ENCODE results near the gene MEF2A.

The MEF2A gene

DNA sequence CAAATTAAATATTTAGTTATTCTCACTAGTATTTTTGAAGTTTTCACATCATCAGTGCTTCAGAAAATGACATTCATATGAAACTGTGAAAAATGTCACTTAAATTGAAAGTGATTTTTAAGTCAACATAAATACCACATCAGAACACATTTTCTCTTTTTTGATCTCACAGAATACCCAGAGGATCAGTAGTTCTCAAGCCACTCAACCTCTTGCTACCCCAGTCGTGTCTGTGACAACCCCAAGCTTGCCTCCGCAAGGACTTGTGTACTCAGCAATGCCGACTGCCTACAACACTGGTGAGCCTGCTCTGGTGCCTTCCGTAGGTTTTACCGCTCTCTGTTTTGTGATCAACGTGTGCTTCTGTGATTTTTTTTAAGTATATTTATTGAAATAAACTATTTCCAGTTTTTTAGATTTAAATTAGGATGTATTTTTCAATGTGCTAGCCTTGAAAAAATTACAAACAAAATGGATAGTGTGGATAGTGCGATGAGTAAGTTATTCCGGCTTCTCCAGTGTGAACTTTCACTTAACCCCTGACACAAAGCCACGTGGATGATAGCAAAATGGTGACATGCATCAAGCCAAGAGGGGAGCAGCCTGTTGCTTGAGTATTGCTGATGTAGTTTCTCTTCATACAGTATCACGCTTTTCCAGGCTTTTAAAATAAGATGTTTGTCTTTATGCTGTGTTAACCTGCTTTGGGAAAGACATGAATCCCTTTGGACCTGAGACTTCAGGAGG lies 140.9 kb downstream of the MEF2A start:
- peak; percentile 64 for DNase-seq

DNA sequence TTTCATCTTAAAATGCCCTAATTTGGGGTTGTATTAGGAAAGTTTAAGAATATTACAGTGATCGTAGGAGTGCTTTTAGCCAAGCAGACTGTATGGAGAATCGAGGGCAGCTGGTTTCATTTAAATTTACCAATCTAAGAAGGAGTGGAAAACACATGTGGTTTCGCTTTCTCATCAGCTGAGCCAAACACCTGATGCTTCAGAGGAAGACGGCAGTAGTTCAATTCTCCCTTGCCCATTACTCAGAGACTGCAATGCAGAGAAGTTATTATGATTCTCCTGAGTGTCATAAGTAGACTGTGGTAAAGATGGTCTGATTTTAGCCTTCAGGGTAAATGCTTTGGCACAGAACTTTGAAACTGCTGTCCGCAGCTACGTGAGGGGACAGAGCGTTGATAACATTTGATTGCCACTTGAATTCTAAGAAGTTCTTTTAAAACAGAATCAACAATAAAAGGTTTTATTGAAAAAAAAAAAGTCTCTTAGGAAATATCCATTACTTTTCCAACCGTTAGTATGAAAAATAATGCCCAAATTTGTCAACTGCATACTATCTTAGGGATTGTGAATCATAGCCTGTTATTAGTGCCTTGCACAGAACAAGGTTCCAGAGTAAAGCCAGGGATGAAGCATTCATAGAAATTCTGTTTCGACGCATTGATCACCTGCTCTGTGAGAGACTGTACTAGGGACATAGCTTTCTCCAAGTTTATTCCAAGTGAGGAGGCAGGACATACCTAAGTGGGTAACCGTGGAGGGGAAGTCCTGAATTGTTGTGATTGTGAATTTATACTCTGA lies 141.9 kb downstream of the MEF2A start:
- peak; percentile 52 for DNase-seq

DNA sequence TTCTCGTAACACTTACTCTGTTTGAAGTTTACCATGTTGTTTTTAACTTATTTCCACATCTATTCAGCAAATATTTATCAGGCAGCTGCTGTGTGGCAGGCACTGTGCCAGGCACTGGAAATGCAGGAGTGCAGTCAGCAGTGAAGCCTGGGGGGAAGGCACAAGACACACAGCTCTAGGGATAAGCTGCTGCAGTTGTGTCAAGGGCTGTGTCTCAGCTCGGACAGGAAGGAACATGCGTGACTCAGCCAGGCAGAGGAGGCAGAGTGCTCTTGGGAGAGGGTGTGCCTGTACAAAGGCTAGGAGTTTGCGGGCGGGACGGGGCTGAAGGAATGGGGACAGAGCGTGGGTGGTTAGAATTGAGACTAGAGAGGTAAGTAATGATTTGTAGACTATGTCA lies 142.8 kb downstream of the MEF2A start:
- DNase-seq, result no peak

DNA sequence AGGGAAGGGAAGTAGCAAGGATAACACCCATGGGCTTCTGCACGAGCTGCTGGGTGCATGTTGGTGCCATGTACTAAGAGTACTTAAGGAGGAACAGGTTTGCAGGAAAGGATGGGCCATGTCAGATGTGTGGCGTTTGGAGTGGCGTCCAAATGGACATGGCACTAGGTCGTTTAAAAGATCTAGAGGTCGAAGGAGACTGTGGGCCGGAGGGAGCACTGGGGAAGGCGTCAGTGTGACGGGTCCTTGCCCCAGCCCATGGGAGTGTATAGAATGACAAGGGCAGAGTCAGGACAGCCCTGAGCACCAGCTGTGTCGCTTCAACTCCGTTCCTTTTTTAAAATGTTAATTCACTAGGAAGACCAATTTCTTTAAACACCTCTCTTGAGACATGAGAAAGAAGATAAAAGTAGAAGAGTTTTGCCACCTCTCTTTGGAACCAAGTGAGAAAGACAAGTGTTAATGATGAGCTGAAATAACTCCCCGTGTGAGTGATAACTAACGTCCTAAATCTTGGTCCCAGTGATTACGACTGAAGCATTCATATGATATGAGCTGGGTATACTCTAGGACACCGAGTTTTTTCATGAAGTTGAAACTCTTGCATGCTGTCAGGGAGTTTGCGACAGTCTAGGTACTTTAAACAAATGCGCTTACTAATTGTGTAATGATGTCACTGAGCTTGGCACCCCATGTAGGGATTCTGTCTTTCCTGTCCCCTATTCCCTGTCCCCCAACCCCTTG lies 143.6 kb downstream of the MEF2A start:
- DNase-seq, result no peak

DNA sequence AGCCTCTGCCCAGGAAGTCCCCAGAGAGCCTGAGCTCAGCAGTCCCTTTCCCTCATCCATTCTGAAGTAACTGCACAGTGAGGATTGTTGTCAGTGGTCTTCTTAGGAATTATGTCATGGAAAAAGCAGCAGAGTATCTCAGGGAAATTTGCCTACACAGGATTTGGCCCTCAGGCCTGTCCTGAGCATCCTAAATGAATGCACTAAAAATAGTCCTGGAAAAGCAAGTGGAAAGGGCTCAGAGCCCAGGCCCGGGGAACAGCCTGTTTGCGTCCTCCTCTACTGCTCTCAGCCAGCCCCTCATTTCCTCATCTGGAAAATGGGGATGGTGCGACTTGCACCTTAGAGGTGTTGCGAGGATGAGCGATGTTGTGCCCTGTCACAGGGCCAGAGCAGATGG lies 145.8 kb downstream of the MEF2A start:
- no peak for DNase-seq

DNA sequence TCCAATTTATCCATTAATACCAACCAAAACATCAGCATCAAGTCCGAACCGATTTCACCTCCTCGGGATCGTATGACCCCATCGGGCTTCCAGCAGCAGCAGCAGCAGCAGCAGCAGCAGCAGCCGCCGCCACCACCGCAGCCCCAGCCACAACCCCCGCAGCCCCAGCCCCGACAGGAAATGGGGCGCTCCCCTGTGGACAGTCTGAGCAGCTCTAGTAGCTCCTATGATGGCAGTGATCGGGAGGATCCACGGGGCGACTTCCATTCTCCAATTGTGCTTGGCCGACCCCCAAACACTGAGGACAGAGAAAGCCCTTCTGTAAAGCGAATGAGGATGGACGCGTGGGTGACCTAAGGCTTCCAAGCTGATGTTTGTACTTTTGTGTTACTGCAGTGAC lies 146.6 kb downstream of the MEF2A start:
- no peak for DNase-seq

DNA sequence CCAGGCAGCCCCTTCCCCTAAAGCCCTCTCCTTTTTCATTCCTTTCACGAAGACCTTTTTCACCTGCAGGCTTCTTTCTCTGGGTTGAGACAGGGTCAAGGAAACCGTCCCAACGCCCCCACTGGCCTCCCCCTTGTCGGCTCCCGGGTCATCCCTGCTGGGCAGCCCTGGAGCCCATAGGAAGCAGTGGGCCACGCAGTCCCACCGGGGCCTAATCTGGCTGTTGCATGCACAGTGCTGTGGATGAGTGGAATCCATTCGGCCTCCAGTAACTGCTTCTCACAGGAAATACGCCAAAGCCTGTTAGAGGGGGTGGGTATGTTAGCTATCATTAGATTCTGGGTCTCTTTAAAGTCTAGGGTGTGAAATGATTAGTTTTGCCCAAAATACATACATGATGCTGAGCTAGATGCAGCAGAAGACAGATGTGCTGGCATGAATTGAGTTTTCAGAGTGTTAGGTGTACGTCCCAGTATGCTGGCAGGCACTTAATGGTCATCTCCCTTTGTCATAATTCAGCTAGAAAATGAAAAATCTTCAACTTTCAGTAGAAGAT lies 150.8 kb downstream of the MEF2A start:
- DNase-seq, result no peak

DNA sequence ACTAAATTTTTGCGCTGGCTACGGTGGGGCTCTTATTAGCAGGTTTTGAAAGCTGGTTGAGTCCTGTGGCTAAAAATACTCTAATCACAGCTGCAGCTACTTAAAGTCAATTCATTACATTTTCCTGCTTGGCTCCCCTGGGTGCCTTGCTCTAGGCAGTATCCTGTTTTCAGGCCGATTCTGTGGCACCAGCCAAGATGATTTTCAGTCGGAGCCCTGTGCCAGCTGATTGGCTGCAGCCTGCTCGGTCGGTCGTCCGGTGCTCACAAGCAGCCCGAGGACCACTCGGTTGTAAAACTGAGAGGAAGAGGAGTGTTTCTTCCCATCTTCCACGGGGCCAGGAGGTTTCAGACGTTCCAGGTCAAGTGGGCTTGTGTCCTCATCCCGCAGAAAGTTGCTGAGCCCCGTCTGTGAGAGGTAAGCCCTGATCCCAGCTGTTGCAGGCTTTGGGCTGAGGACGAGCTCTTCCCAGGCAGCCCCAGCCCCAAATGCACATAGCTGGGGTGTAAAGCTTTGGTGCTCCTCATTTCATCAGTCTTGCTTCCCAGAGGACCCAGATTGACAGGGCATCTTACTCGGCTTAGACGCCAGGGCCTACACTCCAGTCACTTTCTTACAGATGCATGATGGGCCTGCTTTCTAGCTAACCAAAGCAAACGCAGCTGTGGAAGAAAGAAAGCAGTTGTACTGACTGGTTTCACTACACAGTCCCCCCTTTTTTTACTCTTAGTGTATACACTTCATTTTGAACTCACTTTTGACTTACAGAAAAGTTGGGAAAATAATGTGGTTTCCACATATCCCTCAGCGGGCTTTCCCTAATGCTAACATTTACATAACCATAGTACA lies 151.6 kb downstream of the MEF2A start:
- no peak for DNase-seq

DNA sequence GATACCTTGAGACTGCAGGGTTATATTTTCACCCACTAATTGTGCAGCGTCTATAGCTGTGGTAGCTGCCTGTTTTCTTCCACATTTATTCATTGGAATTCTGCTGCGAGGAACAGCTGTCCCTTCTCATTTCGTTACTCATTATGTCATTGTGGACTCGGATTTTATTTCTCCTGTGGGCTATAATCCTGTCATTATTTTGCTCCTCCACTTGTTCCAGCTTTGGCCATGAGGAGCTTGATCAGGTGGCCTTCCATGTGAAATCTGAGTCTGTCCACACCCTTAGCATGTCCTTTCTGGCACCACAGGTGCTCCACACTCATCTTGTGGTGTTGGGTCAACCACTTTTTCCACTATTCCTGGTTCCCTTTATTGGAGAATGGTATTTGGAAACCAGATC lies 152.6 kb downstream of the MEF2A start:
- DNase-seq, result no peak

DNA sequence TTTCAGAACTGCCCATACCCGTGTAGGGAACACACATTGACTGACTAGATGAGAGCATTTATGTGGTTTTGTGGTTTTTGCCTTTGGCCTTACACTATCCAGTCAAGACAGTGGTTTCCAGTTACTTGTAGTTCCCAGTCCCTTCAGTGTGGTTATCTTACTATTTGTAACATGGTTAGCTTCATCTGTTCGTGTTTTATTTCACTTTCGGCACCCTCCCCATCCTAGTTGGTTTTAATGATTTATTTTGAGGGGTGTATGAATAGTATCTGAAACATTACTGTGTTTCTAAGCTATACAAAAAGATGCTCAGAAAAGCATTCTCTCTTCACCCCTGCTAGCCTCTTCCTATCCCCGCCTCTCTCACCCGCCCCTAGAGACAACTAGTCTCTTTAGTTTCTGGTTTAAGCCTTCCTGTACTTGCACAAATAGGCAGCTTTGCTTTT lies 153.3 kb downstream of the MEF2A start:
- DNase-seq, result no peak

DNA sequence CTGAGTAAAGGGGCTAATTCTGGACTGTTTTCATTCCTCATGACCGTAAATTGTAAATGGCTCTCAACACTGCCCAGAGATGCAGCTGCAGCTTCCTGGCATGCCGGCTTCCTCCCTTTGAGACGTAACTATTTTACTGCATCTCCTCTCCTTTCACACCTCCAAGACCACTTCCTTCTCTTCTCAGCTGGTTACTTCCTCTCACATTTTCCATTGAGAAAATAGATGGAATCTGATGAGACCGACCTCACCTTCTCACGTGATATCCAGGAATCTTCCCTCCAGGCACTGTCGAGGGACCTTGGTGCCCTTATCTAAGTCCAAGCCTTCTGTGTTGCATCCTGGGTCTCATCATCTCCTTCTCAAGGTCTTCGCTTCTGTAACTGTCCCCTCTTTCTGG lies 154.7 kb downstream of the MEF2A start:
- DNase-seq, result no peak

DNA sequence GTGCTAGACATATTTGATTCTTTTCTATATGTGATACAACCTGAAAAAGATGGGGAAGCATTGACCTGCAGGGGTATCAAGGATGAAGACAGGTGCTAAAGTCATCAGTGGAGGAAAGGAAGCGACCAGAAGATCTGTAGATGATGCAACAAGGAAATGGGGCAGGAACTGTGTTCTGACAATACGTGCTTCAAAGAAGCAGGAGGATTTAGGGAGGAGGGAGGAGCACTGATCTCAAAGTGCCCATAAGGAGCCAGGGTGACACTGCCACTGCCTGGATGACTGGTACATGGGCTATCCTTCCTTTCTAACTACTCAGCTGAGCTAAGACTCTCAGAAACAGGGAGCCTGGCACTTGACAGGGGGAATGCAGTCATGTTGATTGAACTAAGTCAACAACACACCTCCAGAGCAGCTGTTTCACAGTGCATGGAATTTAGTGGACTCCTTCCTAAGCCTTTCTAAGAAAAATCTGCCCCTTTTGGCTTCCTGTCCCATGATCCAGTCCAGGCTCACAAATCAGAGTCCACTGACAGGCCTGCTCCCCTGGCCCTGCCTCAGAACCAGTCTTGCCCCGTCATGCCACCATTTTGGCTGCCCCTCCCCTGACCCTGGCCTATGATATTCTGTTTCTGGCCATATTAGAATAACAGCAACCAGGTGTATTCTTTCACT lies 155.5 kb downstream of the MEF2A start:
- no peak for DNase-seq

DNA sequence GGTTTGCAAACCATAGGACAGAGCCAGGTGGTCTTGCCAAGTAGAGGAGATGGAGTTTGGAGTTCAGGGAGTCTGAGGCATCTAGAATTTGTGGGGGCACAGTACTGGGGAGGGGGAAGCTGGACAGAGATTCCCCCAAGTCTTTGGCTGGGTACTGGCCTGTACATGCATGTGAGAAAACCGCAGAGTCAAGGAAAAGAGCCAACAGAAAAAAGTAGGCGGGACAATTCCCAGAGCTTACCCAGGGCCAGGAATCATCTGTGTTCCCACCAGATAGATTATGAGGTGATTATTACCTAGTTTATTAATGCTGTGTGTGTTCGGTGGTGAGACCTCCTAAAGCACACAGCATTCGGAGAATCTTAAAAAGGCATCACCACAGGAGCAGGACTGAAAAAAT lies 156.1 kb downstream of the MEF2A start:
- DNase-seq, result no peak

DNA sequence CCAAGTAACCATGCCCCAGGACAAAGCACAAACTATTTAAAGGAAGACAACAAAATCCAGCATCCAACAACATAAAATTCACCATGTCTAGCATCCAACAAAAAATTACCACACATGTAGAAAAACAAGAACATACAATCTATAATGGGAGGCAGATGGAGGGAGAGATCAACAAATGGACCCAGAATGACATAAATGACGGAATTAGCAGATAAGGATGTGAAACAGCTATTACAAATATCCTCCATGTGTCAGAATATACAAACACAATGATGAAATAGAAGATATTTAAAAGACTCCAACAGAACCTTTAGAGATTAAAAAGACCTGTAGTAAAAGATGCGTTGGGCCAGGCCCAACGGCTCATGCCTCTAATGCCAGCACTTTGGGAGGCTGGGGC lies 156.6 kb downstream of the MEF2A start:
- DNase-seq, result no peak

DNA sequence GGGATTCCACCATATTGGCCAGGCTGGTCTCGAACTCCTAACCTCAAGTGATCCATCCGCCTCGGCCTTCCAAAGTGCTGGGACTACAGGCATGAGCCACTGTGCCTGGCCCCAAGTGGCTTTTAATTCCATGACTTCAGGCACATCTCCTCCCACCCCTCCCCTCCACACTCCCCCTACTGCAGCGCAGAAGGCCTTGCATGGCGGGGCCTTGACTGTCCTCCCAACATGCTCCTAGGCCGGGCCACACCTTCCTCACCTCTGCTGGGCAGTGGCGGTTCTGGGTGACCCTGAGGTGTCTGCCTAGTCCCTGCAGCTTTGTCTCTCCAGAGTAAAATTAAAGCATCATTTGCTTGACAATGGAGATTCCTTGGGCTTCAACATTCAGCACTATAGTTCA lies 160.5 kb downstream of the MEF2A start:
- no peak for DNase-seq

DNA sequence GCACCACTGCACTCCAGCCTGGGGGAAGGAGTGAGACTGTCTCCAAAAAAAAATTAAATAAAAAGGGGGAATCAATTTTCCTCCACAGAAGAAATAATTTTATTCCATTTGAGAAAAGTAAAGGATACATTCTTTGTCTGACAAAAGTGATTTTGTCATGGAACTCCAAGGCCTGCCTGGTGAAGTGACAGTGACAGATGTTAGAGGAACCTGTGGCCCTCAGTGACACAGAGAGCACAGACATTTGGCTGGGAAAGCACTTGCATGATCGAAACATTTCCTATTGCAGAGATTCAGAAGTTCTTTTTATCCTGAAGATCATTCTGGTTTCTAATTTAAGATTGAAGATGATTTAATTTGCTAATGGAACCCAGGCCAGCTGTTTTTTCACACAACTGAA lies 161.5 kb downstream of the MEF2A start:
- no peak for DNase-seq

DNA sequence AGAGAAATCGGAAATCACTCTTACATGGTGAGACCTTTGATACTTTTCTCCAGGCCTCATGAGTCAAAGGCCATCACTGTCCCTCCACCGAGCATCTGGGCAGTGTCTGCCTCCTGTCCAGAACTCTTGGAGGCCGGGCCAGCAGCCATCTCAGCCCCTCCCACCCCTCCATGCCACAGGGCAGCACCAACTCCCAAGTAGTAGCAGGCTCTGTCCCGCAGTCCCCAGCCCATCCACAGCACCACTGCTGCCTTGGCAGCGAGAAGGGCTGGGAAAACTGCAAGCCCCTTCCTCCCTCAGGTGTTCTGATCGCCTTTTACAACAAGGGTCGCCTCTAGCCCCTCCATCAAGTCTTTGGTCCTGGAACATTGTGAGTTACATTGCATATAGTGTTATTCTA lies 161.9 kb downstream of the MEF2A start:
- no peak for DNase-seq

DNA sequence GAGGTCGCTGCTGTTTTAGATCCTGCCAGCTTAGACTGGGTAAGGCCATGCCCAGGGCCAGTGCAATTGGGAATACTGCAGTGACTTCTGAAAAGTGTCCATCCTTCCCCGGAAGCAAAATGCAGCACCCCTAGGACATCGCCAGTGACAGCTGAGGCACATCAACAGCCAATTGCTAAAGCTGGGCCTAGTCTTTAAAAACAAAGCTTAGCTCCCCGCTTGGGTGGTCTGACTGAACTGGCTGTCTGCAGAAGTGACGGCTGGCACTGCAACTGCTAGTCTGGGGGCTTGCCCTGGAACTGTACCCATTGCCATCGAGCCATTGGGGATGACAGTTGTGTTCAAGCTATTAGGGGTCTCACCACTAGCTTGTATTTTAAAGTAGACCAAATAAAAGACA lies 163.1 kb downstream of the MEF2A start:
- no peak for DNase-seq

DNA sequence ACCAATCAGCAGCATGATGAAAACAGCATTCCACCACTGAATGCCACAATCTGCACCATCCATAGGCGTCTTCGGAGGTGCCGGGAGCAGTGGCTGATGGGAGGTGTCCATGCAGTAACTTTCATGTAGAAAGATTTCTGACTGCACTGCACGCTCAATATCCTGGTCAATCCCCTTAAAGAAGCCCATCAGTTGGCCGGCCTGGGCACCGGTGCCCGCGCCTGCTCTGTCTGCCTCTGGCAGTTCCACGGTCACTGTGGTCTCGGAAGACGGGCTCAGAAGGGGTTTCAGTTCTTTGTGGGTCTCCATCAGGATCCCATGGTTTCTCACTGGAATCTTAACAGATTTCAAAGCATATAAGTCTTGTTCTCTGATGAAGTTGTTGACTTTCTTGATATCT lies 163.5 kb downstream of the MEF2A start:
- no peak for DNase-seq

DNA sequence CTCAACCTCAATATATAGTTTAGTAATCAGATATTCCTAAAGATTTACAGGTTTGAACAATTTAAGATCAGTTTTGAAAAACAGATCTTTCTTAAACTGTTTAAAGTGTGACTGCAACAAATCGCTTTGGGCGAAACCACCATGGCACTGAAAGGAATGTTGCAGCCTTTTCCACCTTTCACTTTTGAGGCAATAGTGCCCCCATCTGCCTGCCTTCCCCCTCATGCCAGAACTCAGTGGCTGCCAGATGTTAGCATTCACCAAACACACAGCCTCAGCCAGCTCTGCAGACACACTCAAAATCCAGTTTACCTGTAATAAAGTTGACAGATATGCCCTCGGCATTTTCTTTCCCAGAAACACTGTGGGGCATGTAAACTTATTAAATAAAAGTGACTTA lies 164.1 kb downstream of the MEF2A start:
- no peak for DNase-seq

DNA sequence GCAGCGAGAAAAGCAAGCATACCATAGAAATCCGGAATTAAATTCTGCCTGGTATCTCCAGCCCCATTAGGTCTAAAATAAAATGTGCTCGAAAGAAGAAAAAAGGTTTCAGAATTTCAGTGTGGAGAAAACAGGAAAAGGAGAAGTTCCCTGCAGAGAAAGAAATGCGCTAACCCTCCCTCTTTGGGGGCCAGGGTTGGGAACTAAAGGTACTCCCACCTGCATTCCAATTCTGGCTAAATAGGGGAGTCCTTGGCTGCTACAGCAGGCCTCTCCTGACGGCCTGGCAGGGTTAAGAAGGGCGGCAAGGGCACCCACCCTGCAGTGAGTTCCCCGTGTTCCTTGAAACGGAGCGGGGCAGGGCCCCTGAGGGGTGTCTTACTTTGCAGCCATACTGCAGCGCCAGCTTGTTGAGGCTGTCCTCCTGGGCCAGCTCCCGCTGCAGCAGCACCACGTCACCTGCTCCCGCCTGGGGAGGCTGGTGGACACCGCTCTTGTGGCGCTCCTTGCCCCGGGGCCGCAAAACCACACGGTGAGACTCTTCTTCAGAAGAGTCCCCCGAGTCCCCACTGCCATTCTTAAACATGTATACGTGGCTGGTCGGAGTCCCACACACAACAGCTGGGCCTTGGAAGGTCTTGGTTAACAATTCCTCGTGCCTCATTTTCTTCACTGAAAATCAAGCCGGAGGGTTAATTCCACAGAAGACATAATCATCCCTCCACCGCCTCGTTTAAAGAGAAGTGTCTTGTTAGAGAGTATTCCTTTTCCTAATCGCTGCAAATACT lies 165.7 kb downstream of the MEF2A start:
- DNase-seq, result no peak
